Measurements from ENCODE around the gene NGEF. TPM values are rescaled to one million over a fixed set of nuclear protein-coding genes. Genes with fewer than 3 reads are reported as not detected.

Gene NGEF, protein sequence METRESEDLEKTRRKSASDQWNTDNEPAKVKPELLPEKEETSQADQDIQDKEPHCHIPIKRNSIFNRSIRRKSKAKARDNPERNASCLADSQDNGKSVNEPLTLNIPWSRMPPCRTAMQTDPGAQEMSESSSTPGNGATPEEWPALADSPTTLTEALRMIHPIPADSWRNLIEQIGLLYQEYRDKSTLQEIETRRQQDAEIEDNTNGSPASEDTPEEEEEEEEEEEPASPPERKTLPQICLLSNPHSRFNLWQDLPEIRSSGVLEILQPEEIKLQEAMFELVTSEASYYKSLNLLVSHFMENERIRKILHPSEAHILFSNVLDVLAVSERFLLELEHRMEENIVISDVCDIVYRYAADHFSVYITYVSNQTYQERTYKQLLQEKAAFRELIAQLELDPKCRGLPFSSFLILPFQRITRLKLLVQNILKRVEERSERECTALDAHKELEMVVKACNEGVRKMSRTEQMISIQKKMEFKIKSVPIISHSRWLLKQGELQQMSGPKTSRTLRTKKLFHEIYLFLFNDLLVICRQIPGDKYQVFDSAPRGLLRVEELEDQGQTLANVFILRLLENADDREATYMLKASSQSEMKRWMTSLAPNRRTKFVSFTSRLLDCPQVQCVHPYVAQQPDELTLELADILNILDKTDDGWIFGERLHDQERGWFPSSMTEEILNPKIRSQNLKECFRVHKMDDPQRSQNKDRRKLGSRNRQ
- under 0.01 and 0.57 TPM in 2 replicates for total RNA-seq

GRCh38 chr2:233013027-233013461 lies at the start of gene NGEF:
NGEF (minus strand) TSS chr2:233013256; CDS start chr2:232974890, 38,366 bp downstream.

DNA sequence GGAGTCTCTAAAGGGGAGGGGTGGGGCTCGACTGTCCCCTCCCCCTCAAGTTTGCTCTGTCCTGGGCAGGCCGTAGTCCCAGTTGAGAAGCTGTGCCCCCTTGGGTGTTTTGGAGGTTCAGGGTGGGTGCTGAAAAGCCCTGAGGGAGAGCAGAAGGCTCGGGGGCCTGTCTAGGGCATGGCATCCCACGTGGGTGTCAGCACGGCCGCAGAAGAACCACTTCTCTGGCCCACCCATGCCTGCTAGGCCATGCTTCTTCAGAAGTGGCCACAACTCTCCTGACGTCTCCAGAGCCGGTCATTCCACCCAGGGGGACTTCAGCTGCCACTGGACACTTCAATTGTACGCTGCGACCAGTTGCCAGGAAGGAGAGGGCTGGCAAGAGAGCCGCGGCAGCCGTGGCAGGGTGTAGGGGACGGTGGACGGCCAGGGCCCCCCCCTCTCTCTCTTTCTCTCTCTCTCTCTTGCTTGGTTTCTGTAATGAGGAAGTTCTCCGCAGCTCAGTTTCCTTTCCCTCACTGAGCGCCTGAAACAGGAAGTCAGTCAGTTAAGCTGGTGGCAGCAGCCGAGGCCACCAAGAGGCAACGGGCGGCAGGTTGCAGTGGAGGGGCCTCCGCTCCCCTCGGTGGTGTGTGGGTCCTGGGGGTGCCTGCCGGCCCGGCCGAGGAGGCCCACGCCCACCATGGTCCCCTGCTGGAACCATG lies 46.9 kb upstream of the NGEF start, which contains the start of gene INPP5D:
INPP5D (plus strand) TSS at position 546 of the 704 bp plus-strand sequence; CDS start at position 683, 137 bp downstream.

GRCh38 chr2:233032551-233033320 lies 19.7 kb upstream of the NGEF start, which contains the start of gene NEU2:
NEU2 (plus strand) TSS chr2:233032672; CDS start chr2:233032672, 0 bp downstream.

DNA sequence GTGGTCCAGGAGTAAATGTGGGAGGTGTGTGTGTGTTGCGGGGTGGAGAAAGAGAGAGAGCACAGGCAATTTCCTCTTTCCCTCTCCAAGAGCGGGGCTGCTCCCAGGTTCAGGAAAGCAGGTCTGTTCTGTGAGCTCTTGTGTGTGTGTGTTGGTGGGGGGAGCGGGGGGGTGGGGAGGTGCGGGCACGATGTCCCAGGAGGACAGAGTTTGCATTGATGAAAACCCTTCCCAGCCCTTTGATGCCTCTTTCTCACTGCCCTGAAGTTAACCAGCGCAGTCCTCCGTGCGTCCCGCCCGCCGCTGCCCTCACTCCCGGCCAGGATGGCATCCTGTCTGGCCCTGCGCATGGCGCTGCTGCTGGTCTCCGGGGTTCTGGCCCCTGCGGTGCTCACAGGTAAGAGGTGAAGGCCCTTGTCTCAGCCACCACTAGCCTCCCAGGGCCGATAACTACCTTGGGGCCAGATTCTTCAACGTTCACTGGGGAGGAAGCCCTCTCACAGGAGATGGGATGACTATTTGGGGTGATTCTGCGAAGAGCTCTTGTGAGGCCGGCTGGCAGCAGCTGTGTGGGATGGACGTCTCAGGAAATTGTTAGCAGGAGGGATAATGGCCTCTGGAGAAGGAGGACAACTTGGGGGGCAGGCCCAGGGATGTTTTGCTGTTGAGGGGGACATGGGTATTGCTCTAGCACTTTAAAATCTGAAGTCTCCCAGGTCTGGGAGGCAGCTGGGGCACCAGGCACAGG lies 142.9 kb downstream of the NGEF start, which contains the start of gene SNORC:
SNORC (plus strand) TSS at position 247 of the 748 bp plus-strand sequence; CDS start at position 325, 78 bp downstream.

Small RNA genes within 50 kb of the gene (small RNA-seq; reads per million reads assigned to genes)
- gene RF00019 (ENCODE audit: low replicate concordance), result not detected

Other genes with a start within 250 kb of the NGEF start
- gene KCNJ13, start 236.7 kb downstream of the NGEF start, total RNA-seq, result 0.22 TPM in 1 of 2 replicates, not detected in the other
- gene SNORC, start 143.0 kb downstream of the NGEF start, total RNA-seq, result 2.0 and 2.2 TPM in 2 replicates
- gene NEU2, start 19.4 kb upstream of the NGEF start, total RNA-seq, result not detected in 2 replicates
- 0.14 and 1.3 TPM in 2 replicates for gene INPP5D, start 47.1 kb upstream of the NGEF start, total RNA-seq
- 30.2 and 38.7 TPM in 2 replicates for gene ATG16L1, start 238.4 kb upstream of the NGEF start, total RNA-seq

Measured in placental pericyte (primary cell).